Measurements from ENCODE around the gene ECM1. TPM values are rescaled to one million over a fixed set of nuclear protein-coding genes. Genes with fewer than 3 reads are reported as not detected.

The ECM1 gene
- total and polyA plus RNA-seq, 4 experiments from 2014 or later: 1.9 to 2.0 TPM; not detected in 2

- intact Hi-C loops (cut with micrococcal nuclease): no loop called here
- no peaks in the 10 kb centered on the region for H3K4me1 ChIP-seq (ENCODE audit: insufficient read depth, low read length)
- no peak overlapping the region for H3K4me3 ChIP-seq (ENCODE audit: low read length in 2 of 2)
- no peaks in the 10 kb centered on the region for H3K27me3 ChIP-seq (ENCODE audit: insufficient read depth, low read length)
- H3K36me3 ChIP-seq (ENCODE audit: insufficient read depth, low read length): peaks cover 15% of the 10 kb centered on the region
- H3K36me3 Mint-ChIP-seq: peaks cover 8 to 25% of the 10 kb centered on the region in 2 donors
- no peak for DNase-seq
- no peak overlapping the region for H3K4me3 Mint-ChIP-seq
- H3K27me3 Mint-ChIP-seq: no peaks in the 10 kb centered on the region
- H3K9me3 Mint-ChIP-seq: no peaks in the 10 kb centered on the region
- H3K9me3 ChIP-seq (ENCODE audit: control insufficient read depth in 1 of 2, low read length in 2 of 2): no peaks in the 10 kb centered on the region
- H3K4me1 Mint-ChIP-seq: peaks cover 0 to 6% (median 0%) of the 10 kb centered on the region in 4 donors
- H3K27ac Mint-ChIP-seq: peak overlapping the region in 4 of 7 donors; percentile 0 to 17 (median 11)
- ChIA-PET CTCF (ENCODE audit: partially characterized antibody) (interaction anchor here (1.2 kb wide), 1 partner anchor 12 kb away, joined by 3 read pairs; no protein-coding TSS in a partner anchor), POLR2A (ENCODE audit: partially characterized antibody) (no interaction called here)
- no peak overlapping the region for H3K27ac ChIP-seq (ENCODE audit: low read depth, low read length)
Measured at GRCh38 chr1:150476754-150477153, 31.2 kb upstream of the ECM1 start.

- ChIA-PET CTCF (ENCODE audit: partially characterized antibody) (no interaction called here), POLR2A (ENCODE audit: partially characterized antibody) (interaction anchor here (0.8 kb wide), 1 partner anchor 11 kb away, joined by 6 read pairs; no protein-coding TSS in a partner anchor)
- intact Hi-C loops (cut with micrococcal nuclease): no loop called here
- DNase-seq: no peak
- H3K9me3 ChIP-seq (ENCODE audit: control insufficient read depth in 1 of 2, low read length in 2 of 2): no peaks in the 10 kb centered on the region
- peaks cover 9% of the 10 kb centered on the region for H3K36me3 ChIP-seq (ENCODE audit: insufficient read depth, low read length)
- peak overlapping the region in 5 of 7 donors; percentile 29 to 77 (median 73) for H3K27ac Mint-ChIP-seq
- no peaks in the 10 kb centered on the region for H3K27me3 Mint-ChIP-seq
- no peak overlapping the region for H3K4me3 ChIP-seq (ENCODE audit: low read length in 2 of 2)
- H3K9me3 Mint-ChIP-seq: no peaks in the 10 kb centered on the region
- peaks cover 0 to 6% (median 0%) of the 10 kb centered on the region in 4 donors for H3K4me1 Mint-ChIP-seq
- H3K4me1 ChIP-seq (ENCODE audit: insufficient read depth, low read length): no peaks in the 10 kb centered on the region
- H3K27ac ChIP-seq (ENCODE audit: low read depth, low read length): no peak overlapping the region
- no peak overlapping the region for H3K4me3 Mint-ChIP-seq
- H3K27me3 ChIP-seq (ENCODE audit: insufficient read depth, low read length): no peaks in the 10 kb centered on the region
- peaks cover 2 to 19% of the 10 kb centered on the region in 2 donors for H3K36me3 Mint-ChIP-seq
Measured at GRCh38 chr1:150477320-150477719, 30.6 kb upstream of the ECM1 start.

GRCh38 chr1:150477733-150478132 is 30.2 kb upstream of the ECM1 start:
- no peak for DNase-seq
- no peak overlapping the region for H3K27ac ChIP-seq (ENCODE audit: low read depth, low read length)
- POLR2A ChIA-PET (ENCODE audit: partially characterized antibody): interaction anchor here (0.8 kb wide), 1 partner anchor 10 kb away, joined by 6 read pairs; no protein-coding TSS in a partner anchor

GRCh38 chr1:150479370-150479769 is 28.5 kb upstream of the ECM1 start:
- H3K4me3 Mint-ChIP-seq: no peak overlapping the region
- no peaks in the 10 kb centered on the region for H3K9me3 Mint-ChIP-seq
- Histone ChIP-seq H3K4me3 (ENCODE audit: low read length in 2 of 2) (no peak overlapping the region), H3K27ac (ENCODE audit: low read depth, low read length) (no peak overlapping the region), H3K4me1 (ENCODE audit: insufficient read depth, low read length) (no peaks in the 10 kb centered on the region), H3K36me3 (ENCODE audit: insufficient read depth, low read length) (no peaks in the 10 kb centered on the region), H3K27me3 (ENCODE audit: insufficient read depth, low read length) (no peaks in the 10 kb centered on the region), H3K9me3 (ENCODE audit: control insufficient read depth in 1 of 2, low read length in 2 of 2) (no peaks in the 10 kb centered on the region)
- H3K36me3 Mint-ChIP-seq: peaks cover 0 to under 1% of the 10 kb centered on the region in 2 donors
- ChIA-PET CTCF (ENCODE audit: partially characterized antibody) (no interaction called here), POLR2A (ENCODE audit: partially characterized antibody) (interaction anchor here (0.6 kb wide), 1 partner anchor 29 kb away, joined by 4 read pairs; the partner anchor contains the start of gene ECM1)
- H3K27ac Mint-ChIP-seq: no peak overlapping the region
- H3K4me1 Mint-ChIP-seq: peaks cover 0 to 4% (median 0%) of the 10 kb centered on the region in 4 donors
- no peaks in the 10 kb centered on the region for H3K27me3 Mint-ChIP-seq
- intact Hi-C loops (cut with micrococcal nuclease): no loop called here
- DNase-seq: no peak

More at GRCh38 chr1:150477733-150478132, 30.2 kb upstream of the ECM1 start:
- Histone ChIP-seq H3K4me3 (ENCODE audit: low read length in 2 of 2) (no peak overlapping the region), H3K9me3 (ENCODE audit: control insufficient read depth in 1 of 2, low read length in 2 of 2) (no peaks in the 10 kb centered on the region), H3K36me3 (ENCODE audit: insufficient read depth, low read length) (peaks cover 5% of the 10 kb centered on the region), H3K27me3 (ENCODE audit: insufficient read depth, low read length) (no peaks in the 10 kb centered on the region), H3K4me1 (ENCODE audit: insufficient read depth, low read length) (no peaks in the 10 kb centered on the region)
- peak overlapping the region in 5 of 7 donors; percentile 5 to 77 (median 73) for H3K27ac Mint-ChIP-seq
- H3K9me3 Mint-ChIP-seq: no peaks in the 10 kb centered on the region
- H3K4me1 Mint-ChIP-seq: peaks cover 0 to 6% (median 0%) of the 10 kb centered on the region in 4 donors
- CTCF ChIA-PET (ENCODE audit: partially characterized antibody): no interaction called here
- no peaks in the 10 kb centered on the region for H3K27me3 Mint-ChIP-seq
- H3K4me3 Mint-ChIP-seq: no peak overlapping the region
- intact Hi-C loops (cut with micrococcal nuclease): no loop called here
- peaks cover 0 to 15% of the 10 kb centered on the region in 2 donors for H3K36me3 Mint-ChIP-seq

GRCh38 chr1:150479927-150480352 is 28.0 kb upstream of the ECM1 start:
- POLR2A ChIA-PET (ENCODE audit: partially characterized antibody): interaction anchor here (0.6 to 0.9 kb wide), 2 partner anchors 28 to 37 kb away, joined by 3 to 4 read pairs; partner anchors contain the start of gene ECM1
- H3K36me3 Mint-ChIP-seq: no peaks in the 10 kb centered on the region
- H3K27ac Mint-ChIP-seq: peak overlapping the region in 4 of 7 donors; percentile 22 to 62 (median 44)
- H3K27me3 Mint-ChIP-seq: no peaks in the 10 kb centered on the region
- intact Hi-C loops (cut with micrococcal nuclease): loop anchor here (10.0 kb wide), 1 partner anchor 115 kb away; the partner anchor contains the start of gene RPRD2
- CTCF ChIA-PET (ENCODE audit: partially characterized antibody): no interaction called here
- Histone ChIP-seq H3K27me3 (ENCODE audit: insufficient read depth, low read length) (no peaks in the 10 kb centered on the region), H3K9me3 (ENCODE audit: control insufficient read depth in 1 of 2, low read length in 2 of 2) (no peaks in the 10 kb centered on the region), H3K4me1 (ENCODE audit: insufficient read depth, low read length) (no peaks in the 10 kb centered on the region), H3K4me3 (ENCODE audit: low read length in 2 of 2) (no peak overlapping the region), H3K36me3 (ENCODE audit: insufficient read depth, low read length) (no peaks in the 10 kb centered on the region), H3K27ac (ENCODE audit: low read depth, low read length) (no peak overlapping the region)
- peaks cover 0 to 5% (median 0%) of the 10 kb centered on the region in 4 donors for H3K4me1 Mint-ChIP-seq
- no peak overlapping the region for H3K4me3 Mint-ChIP-seq
- H3K9me3 Mint-ChIP-seq: no peaks in the 10 kb centered on the region
- DNase-seq: no peak

GRCh38 chr1:150484431-150484830 is 23.5 kb upstream of the ECM1 start:
- H3K36me3 Mint-ChIP-seq: peaks cover 8 to 12% of the 10 kb centered on the region in 2 donors
- H3K36me3 ChIP-seq (ENCODE audit: insufficient read depth, low read length): no peaks in the 10 kb centered on the region
- peaks cover 13% of the 10 kb centered on the region for H3K4me1 ChIP-seq (ENCODE audit: insufficient read depth, low read length)
- POLR2A ChIA-PET (ENCODE audit: partially characterized antibody): no interaction called here
- no peaks in the 10 kb centered on the region for H3K27me3 ChIP-seq (ENCODE audit: insufficient read depth, low read length)
- H3K4me1 Mint-ChIP-seq: peaks cover 11 to 25% (median 19%) of the 10 kb centered on the region in 4 donors
- CTCF ChIA-PET (ENCODE audit: partially characterized antibody): no interaction called here
- H3K9me3 Mint-ChIP-seq: no peaks in the 10 kb centered on the region
- no peaks in the 10 kb centered on the region for H3K27me3 Mint-ChIP-seq
- no peak overlapping the region for H3K27ac Mint-ChIP-seq
- no peak overlapping the region for H3K4me3 ChIP-seq (ENCODE audit: low read length in 2 of 2)
- no peaks in the 10 kb centered on the region for H3K9me3 ChIP-seq (ENCODE audit: control insufficient read depth in 1 of 2, low read length in 2 of 2)
- H3K4me3 Mint-ChIP-seq: no peak overlapping the region
- no peak for DNase-seq
- no peak overlapping the region for H3K27ac ChIP-seq (ENCODE audit: low read depth, low read length)
- intact Hi-C loops (cut with micrococcal nuclease): loop anchor here (10.0 kb wide), 1 partner anchor 120 kb away; the partner anchor contains the start of gene RPRD2

GRCh38 chr1:150484861-150485260 is 23.0 kb upstream of the ECM1 start:
- Mint-ChIP-seq H3K27me3 (no peaks in the 10 kb centered on the region), H3K4me3 (peak overlapping the region in 2 of 8 donors; percentile 3 to 30), H3K27ac (peak overlapping the region in 5 of 7 donors; percentile 10 to 59 (median 32)), H3K4me1 (peaks cover 9 to 26% (median 19%) of the 10 kb centered on the region in 4 donors), H3K9me3 (no peaks in the 10 kb centered on the region), H3K36me3 (peaks cover 9 to 12% of the 10 kb centered on the region in 2 donors)
- H3K27ac ChIP-seq (ENCODE audit: low read depth, low read length): no peak overlapping the region
- H3K27me3 ChIP-seq (ENCODE audit: insufficient read depth, low read length): no peaks in the 10 kb centered on the region
- CTCF ChIA-PET (ENCODE audit: partially characterized antibody): no interaction called here
- no peaks in the 10 kb centered on the region for H3K36me3 ChIP-seq (ENCODE audit: insufficient read depth, low read length)
- no peak for DNase-seq
- no peaks in the 10 kb centered on the region for H3K9me3 ChIP-seq (ENCODE audit: control insufficient read depth in 1 of 2, low read length in 2 of 2)
- intact Hi-C loops (cut with micrococcal nuclease): loop anchor here (5.0 to 10.0 kb wide), 2 partner anchors 120 to 142 kb away; partner anchors contain the start of genes ENSA and RPRD2
- H3K4me1 ChIP-seq (ENCODE audit: insufficient read depth, low read length): peaks cover 13% of the 10 kb centered on the region
- H3K4me3 ChIP-seq (ENCODE audit: low read length in 2 of 2): no peak overlapping the region
- POLR2A ChIA-PET (ENCODE audit: partially characterized antibody): no interaction called here

All from CD4-positive, alpha-beta memory T cell (primary cell).